GM03348 (cell line): ENCODE data around the gene SLC25A21.
A peak's percentile ranks its signal among the peaks of the same experiment; 100 is the strongest.

Experiments
- DNase-seq: peaks from one replicate; pipeline ENCODE4 v3.0.0; 2012; ENCODE audit warnings: low spot score

SLC25A21 gene

GRCh38 chr14:36661506-36662257 lies 510.7 kb downstream of the SLC25A21 start, which contains the start of gene PAX9:
Gene PAX9 (plus strand): TSS chr14:36661860. CDS start chr14:36662090, 230 bp downstream.
- peak; percentile 94 for DNase-seq

DNA sequence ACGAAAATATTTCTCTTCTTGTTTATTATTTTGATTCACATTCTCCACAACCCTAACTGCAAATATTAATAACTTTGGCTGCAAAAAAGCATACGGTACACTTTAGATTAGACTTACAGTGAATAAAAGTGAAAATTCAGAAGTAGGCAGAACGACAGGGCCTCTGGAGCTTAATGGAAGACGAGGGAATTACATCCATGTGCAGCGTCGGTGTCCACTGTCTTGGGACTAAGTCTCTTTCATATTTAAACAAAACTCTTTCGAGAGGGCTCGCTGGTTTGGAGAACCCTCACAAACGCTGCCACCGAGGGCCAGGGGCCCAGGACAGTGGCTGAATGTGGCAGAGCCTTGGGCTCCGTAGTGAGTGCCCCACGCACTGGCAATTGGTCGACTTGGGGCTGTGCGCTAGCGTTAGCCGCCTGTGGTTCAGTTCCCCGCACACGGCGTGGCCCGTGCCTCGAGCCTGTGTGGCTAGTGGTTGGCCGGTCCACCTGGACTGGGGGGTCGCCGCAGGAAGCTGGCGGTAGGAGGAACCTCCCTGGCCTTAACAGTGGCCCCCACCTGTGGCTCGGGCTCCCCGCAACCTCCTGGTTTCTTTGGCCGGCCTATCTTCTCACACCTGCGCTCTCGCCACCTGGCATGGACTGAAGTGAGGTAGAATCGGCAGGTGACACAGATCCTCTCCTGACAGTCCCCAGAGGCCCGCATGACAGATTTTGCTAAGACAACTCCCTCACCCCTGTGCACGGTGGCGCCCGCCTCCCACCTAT lies 511.5 kb downstream of the SLC25A21 start:
- DNase-seq, result no peak

DNA sequence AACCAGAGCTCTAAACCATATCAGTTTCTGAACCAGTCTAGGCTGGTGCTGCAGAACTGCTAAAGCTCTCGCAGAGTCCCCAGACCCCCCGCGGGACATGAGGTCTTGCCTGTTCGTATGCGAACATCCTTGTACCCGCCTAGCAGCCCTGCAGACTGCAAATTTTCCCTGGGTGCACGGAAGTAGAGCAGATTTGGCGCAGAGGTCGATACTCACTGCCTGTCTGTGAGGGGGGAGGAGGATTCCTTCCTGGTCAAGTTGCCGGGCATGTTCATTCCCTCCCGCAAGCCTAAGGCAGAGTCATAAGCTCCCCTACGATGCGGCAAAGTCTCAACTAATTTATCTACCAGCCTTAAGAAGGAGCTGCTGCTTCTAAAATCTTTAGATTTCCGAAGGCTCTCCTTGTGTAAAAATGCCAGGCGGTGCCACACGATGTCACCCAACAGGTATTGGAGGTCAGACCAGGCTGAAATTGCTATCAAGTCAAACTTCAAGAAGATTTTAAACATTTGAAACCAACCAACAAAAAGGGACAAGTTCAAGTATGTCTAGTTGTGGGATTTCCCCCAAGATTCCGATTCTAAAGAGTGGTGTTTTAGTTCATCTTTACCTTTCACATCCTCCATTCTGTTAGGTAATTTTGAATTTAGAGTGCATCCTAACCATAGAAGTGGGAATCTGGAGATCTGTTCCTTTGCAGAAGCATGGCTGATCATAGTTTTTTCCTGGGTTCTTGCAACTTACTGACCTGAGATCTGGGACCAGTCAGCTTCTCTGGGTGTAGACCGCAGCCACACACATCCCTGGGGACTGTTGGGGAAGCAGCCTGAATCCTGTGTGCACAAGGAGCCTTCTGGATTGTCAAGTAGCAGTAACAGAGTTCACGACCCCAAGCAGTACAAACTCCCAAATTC lies 512.3 kb downstream of the SLC25A21 start:
- DNase-seq, result no peak

DNA sequence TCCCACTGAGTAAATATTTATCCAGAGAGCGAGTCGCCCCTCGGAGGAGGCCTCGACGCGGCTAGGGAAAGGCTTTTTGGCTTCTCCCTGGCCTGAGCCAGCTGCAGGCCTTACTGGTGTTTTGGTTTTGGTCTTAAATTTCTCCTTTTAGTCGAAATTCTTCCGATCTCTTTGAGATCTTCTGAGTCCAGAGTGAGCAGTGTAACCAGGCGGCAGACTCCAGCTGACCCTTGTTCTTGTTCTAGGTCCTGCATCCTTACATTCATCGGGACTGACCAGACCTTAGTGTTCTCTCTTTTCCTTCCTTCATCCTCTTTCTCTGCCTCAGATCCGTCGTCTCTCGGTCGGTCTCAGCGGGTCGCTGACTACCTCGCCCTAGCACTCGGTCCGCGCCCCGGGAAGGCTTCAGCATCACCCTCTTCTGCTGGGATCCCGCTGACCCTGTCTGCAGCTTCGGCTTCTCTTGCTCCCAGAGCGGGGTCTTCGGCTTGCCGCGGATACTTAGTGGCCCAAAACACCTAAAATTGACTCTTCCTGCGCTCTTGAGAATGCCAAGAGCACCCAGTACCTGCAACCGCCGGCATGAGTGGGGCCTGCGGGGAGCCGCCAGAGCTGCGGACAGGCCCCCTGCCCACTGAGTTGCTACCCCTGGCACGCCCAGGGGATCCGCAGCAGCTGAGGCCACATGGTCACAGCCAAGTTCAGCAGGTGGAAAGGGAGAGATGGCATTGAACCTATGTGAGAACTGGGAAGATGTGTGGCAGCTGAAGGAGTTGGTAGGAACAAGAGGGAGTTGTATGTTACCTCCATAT lies 513.2 kb downstream of the SLC25A21 start:
- no peak for DNase-seq

GRCh38 chr14:36658123-36659009 lies 514.0 kb downstream of the SLC25A21 start:
- DNase-seq, result no peak

GRCh38 chr14:36657399-36658122 lies 514.8 kb downstream of the SLC25A21 start:
- no peak for DNase-seq

DNA sequence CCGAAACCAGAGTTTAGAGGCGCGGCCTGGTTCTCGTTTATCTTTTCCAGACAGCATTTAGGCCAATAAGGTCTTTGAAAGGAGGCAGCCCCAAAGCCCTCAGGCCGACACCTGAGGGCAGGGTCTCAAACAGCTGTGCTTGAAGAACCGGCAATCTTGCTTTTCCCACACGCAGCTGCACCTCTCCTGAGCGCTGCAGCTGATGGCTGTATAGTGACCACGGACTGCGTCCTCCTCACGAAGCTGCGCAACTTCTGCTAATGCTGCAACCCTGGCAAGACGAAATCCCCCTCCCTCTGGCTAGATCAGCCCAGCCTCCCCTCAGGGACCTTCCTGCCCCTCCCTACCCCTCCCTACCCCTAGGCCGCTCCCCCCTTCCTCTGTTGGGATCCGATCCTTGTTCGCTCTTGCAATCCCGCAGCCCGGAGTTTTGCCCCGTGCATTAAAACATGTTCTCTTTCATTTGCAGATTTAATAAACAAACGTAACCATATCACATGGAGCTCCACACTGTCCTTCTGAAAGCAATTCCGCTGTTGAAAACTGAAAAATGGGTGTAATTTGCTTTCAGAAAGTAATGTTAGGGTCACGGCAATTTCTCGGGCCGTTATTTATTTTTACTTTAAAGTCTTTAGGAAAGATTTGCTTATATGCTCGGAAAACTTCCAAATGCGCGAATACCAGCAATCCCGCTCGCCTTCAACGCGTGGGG lies 515.6 kb downstream of the SLC25A21 start:
- DNase-seq, result no peak

DNA sequence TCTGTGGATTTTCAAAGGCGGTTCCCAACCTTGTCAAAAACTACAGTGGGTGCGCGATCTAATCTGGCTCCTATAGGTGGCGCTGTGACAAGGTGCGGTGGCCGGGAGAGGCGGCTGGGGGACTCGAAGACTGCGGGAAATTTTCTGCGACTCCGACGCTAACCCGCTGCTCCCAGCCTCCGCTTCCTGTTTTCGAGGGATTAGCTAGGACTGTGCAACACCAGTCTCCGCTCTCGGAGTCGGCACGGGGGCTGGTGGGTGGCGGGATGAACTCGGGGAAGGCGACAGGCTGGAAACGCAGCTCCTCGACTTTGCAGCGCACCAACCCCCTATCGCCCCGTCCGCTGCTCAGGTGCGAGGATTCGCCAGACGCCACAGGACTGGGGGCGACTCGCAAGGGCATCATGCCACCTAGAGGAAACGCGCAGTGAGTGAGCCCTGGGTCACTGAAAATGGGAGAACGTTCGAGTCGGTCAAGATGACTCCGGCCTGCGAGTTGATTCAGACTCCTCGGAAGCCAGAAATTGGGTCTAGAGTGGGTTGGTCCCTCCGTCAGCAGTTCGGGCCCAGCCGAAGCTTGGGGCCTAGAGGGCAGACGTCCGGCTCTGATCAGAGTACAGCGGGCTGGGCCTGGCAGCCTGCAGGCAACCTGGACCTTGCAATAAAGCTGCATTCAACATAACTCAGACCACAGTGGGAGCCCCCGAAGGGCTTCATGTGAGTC lies 516.3 kb downstream of the SLC25A21 start:
- DNase-seq, result no peak

GRCh38 chr14:36655571-36655962 lies 516.8 kb downstream of the SLC25A21 start:
- no peak for DNase-seq

DNA sequence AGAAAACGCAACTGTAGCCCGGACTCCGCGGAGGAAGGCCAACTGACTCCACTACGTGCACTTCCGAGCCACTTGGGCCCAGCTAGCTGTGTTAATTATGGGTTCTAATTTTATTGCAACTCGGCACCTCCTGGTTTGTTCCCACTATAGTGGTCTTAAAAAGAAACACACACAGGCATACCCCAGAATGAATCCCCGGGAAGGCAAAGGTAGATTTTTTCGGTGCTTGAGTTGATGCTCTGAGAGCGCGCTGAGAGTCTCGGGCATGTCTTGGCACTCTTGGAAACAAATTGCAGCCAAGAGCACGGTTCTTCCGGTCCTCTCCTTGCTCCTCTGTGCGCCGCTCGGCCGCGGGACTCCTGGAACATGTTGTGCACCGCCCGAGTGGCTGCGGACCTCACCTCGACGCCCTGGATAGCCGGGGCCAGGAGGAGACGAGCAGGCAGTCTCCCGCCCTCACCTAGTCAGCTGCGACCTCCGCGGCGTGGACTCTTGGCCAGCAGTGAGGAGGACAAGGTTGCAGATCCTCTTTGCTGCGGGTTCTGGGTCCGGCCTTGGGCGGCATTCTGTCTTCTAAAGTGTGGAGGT lies 517.5 kb downstream of the SLC25A21 start:
- no peak for DNase-seq

DNA sequence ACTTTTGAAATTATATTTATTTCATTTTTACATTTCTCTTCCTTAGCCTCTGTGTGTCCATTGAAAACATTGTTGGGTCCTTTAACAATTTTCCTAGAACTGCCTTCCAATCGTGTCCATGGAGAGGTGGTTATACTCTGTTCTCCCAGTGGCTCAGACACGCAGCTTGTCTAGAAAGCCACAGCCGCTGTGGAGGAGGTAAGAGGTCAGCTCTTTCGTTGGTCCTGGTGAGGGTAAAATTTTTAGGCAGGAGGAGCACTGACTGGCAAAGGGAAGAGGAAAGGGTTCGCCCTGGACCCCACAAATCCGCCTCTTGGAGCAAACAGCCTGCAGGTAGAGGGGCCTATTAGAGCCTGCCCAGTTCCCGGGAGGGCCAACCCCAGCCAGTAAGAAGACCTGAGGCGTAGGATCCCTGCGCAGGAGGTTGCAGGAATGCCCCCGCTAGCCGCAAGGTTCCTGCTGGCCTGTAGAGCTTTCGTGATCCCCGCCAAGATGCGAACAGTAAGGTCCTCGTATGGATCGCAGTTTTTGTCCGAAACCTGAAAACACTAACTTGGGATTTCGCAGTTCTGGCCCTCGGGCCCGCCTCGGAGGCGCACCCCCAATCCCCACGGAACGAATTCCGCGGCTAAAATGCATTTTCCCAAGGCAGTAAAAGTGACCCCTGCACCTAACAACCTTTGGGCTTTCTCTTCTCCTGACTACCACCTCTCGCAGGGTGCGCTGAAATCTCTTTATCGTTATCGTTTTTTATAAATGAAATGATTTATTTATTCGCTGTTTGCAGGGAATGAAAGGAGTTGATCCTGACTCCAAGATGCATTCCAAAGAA lies 518.2 kb downstream of the SLC25A21 start:
- DNase-seq, result no peak

DNA sequence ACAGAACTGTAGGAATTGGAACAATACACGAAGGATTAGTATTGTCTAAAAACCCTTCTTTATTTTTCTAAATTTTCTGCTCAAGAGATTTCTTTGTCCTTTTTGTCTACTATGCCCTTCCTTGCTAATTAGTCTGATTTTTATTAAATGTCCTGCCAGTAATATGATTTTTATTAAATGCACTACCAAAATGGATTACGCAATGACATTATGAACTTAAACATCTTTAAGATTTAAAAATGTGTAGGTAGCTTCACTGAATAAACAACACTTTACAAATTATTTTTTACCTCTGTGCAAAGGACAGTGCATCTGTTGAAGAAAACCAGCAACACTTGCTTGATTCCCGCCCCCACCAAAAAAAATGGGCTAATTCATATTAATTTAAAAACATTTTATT lies 519.0 kb downstream of the SLC25A21 start:
- DNase-seq, result no peak

DNA sequence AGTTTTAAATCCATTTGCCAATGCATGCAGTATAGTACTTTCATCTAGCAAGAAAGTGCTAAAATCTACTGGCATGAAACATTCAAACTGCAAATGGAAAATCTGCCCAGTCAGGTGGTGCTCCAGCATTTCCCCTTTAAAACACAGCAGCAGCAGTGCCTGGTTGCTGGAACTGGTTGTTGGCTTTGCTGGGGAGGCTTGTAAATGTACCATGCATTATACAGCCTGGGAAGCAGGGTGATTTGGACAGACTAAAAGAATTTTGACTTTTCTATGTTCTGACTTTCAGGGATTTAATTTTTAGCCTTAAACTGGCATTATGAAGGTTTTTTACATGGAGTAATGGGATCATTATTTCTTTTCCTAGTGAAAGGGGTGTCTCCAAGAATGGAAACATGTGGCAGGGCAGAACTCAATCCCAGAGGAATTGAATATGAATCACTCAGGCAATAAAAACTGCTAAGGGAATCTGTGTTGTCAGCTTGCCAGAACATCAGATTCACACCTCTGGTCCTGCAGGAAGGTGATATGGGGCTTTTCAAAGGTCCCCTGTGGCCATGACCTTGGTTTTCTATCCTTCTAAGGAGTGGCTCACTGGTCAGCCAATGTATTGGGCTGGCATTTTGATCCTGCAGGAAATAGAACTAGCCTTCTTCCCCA lies 519.7 kb downstream of the SLC25A21 start:
- no peak for DNase-seq

- DNase-seq, result no peak
Observed at GRCh38 chr14:36649872-36650650, 522.3 kb downstream of the SLC25A21 start.

- DNase-seq, result peak; percentile 78
Observed at GRCh38 chr14:36647824-36648753, 524.3 kb downstream of the SLC25A21 start.
